Natural killer cell (primary cell): Measurements from ENCODE around the gene CCT6B. TPM values are rescaled to one million over a fixed set of nuclear protein-coding genes. Genes with fewer than 3 reads are reported as not detected.

Experiments
- ATAC-seq, 3 donors: fragments of 150-1000 bp in 2 of 3; fragments of 200-7000 bp in 1 of 3; cut with Tn5 transposase; 1 replicate in 1 of 3; 2 replicates in 2 of 3; pipeline ENCODE4 v1.10.0; 2021; ENCODE audit warnings: mild to moderate bottlenecking in 2 of 3, moderate library complexity in 2 of 3
- DNase-seq, 2 donors: peaks; one replicate each; pipeline versions ENCODE4 v3.0.0 to v3.0.0-alpha.2; 2013 to 2021; ENCODE audit warnings: mixed read lengths in 1 of 2
- H3K27ac ChIP-seq: one replicate; pipeline ENCODE4 v1.5.1; 2013; ENCODE audit warnings: mild to moderate bottlenecking, low read length
- H3K27me3 ChIP-seq: one replicate; pipeline ENCODE4 v1.6.1; 2013; ENCODE audit warnings: low read length; ENCODE audit not compliant: control insufficient read depth, insufficient read depth
- H3K36me3 ChIP-seq: one replicate; pipeline ENCODE4 v1.6.1; 2013; ENCODE audit warnings: low read length; ENCODE audit not compliant: control insufficient read depth, insufficient read depth
- H3K4me1 ChIP-seq: one replicate; pipeline ENCODE4 v1.6.1; 2013; ENCODE audit warnings: low read length; ENCODE audit not compliant: control insufficient read depth, insufficient read depth
- H3K4me3 ChIP-seq: one replicate; pipeline ENCODE4 v1.5.1; 2013; ENCODE audit warnings: low read length
- H3K9me3 ChIP-seq: one replicate; pipeline ENCODE4 v1.6.1; 2013; ENCODE audit warnings: low read length; ENCODE audit not compliant: control insufficient read depth, insufficient read depth
- H3K27ac Mint-ChIP-seq, 2 donors: one replicate each; pipeline ENCODE4 v1.8.0; 2022; ENCODE audit warnings: mild to moderate bottlenecking in 2 of 2, mixed read lengths in 2 of 2, moderate library complexity in 1 of 2
- H3K27me3 Mint-ChIP-seq, 2 donors: one replicate each; pipeline ENCODE4 v1.8.0; 2022; ENCODE audit warnings: low read depth in 2 of 2, mixed read lengths in 2 of 2
- H3K36me3 Mint-ChIP-seq: one replicate; pipeline ENCODE4 v1.8.0; 2022; ENCODE audit warnings: mixed read lengths
- H3K4me1 Mint-ChIP-seq, 2 donors: one replicate each; pipeline ENCODE4 v1.8.0; 2022; ENCODE audit warnings: mixed read lengths in 2 of 2
- H3K4me3 Mint-ChIP-seq: one replicate; pipeline ENCODE4 v1.8.0; 2022; ENCODE audit warnings: mild to moderate bottlenecking, moderate library complexity, mixed read lengths
- H3K9me3 Mint-ChIP-seq, 2 donors: one replicate each; pipeline ENCODE4 v1.8.0; 2022; ENCODE audit warnings: mixed read lengths in 2 of 2
- WGBS: methylation state at CpG from one replicate; pipeline ENCODE4 v1.1.7; 2013; ENCODE audit warnings: missing lambda C conversion rate; ENCODE audit not compliant: insufficient coverage; 5-methylcytosine and 5-hydroxymethylcytosine counted together
- intact Hi-C: fragments of 100-400 bp; cut with micrococcal nuclease; formaldehyde crosslinking; loops from one replicate; pipeline ENCODE4 v1.14.2; 2022
- total RNA-seq, 4 donors: library from RNA; stranded (reverse); fragments of 120-200 nt in 1 of 4; gene quantifications; one replicate each; pipeline versions ENCODE4 v1.2.3 to v1.2.4, GENCODE V29; 2013 to 2022
- TF ChIP-seq, protein P1 (sequence below): fragments of 200-600 bp; IDR thresholded peaks from one replicate; pipeline ENCODE4 v1.8.0; 2022; ENCODE audit warnings: antibody characterized with exemption

Gene CCT6B
- total RNA-seq, 3 donors from 2014 or later (not counting 1 experiment from before 2014, with no cell fraction given) = 4.1 to 4.7 (median 4.3) TPM

DNA sequence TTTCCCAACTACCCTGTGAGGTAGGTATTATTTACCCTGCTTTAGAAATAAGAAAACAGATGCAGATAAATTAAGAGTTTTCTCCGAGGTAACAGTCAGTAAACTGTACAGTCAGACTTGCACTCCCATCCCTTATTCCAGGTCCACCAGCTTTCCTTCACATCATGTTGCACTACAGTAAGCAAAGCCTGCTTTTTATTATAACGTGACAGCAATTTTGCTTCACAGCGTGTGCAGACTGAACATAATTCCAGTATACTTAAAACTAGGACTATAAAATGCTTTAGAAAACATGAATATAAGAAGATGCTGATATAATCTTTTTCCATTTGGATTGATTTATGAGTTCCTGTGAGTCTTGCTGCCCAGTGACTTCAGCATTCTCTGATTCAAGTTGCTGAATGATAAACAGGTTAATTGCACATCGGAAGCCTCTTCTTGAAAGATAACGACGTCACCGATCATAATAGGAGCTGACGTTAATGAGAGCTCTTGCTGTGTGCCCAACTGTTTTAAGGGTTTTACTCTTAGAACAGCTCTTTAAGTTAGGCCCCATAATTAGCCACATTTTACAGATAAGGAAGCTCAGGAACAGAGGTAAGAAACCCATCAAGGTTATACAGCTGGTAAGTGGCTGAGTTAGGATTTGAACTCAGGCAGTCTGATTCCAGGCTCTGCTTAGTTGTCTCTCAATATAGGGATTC, 20.4 kb upstream of the CCT6B start:
- Histone ChIP-seq H3K9me3 (no peaks in the 10 kb centered on the region), H3K4me3 (peak overlapping the region; percentile 92), H3K27ac (peak overlapping the region; percentile 99), H3K4me1 (peaks cover 10% of the 10 kb centered on the region), H3K27me3 (no peaks in the 10 kb centered on the region), H3K36me3 (peaks cover 8% of the 10 kb centered on the region)
- ATAC-seq = no peak
- Mint-ChIP-seq H3K36me3 (no peaks in the 10 kb centered on the region), H3K27ac (peak overlapping the region; percentile 93 to 97), H3K4me1 (peaks cover 38 to 42% of the 10 kb centered on the region in 2 donors), H3K9me3 (no peaks in the 10 kb centered on the region), H3K4me3 (peak overlapping the region; percentile 93), H3K27me3 (no peaks in the 10 kb centered on the region)
- 45% methylated on average over 7 of the region's 8 CpGs for WGBS
- TF ChIP-seq, protein P1, sequence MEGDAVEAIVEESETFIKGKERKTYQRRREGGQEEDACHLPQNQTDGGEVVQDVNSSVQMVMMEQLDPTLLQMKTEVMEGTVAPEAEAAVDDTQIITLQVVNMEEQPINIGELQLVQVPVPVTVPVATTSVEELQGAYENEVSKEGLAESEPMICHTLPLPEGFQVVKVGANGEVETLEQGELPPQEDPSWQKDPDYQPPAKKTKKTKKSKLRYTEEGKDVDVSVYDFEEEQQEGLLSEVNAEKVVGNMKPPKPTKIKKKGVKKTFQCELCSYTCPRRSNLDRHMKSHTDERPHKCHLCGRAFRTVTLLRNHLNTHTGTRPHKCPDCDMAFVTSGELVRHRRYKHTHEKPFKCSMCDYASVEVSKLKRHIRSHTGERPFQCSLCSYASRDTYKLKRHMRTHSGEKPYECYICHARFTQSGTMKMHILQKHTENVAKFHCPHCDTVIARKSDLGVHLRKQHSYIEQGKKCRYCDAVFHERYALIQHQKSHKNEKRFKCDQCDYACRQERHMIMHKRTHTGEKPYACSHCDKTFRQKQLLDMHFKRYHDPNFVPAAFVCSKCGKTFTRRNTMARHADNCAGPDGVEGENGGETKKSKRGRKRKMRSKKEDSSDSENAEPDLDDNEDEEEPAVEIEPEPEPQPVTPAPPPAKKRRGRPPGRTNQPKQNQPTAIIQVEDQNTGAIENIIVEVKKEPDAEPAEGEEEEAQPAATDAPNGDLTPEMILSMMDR = no peak
- DNase-seq = no peak
- intact Hi-C loops = loop anchor here (5.0 to 10.0 kb wide), 2 partner anchors 106 to 437 kb away; no protein-coding TSS in a partner anchor

- Histone ChIP-seq H3K9me3 (no peaks in the 10 kb centered on the region), H3K27ac (peak overlapping the region; percentile 99), H3K36me3 (peaks cover 3% of the 10 kb centered on the region), H3K4me3 (peak overlapping the region; percentile 92), H3K4me1 (peaks cover 10% of the 10 kb centered on the region), H3K27me3 (no peaks in the 10 kb centered on the region)
- ATAC-seq = peak; percentile 86 to 92 (median 88)
- peak overlapping the region; percentile 93 to 97 for H3K27ac Mint-ChIP-seq
- H3K27me3 Mint-ChIP-seq = no peaks in the 10 kb centered on the region
- peak overlapping the region; percentile 93 for H3K4me3 Mint-ChIP-seq
- under 1% methylated on average over 65 of the region's 69 CpGs for WGBS
- H3K9me3 Mint-ChIP-seq = no peaks in the 10 kb centered on the region
- intact Hi-C loops = loop anchor here (1.0 to 10.0 kb wide), 3 partner anchors 20 to 436 kb away; partner anchors contain the start of genes CCT6B and ZNF830
- peak; percentile 85 to 88 for DNase-seq
- H3K36me3 Mint-ChIP-seq = no peaks in the 10 kb centered on the region
- TF ChIP-seq, protein P1 = no peak
- peaks cover 38 to 42% of the 10 kb centered on the region in 2 donors for H3K4me1 Mint-ChIP-seq
These were observed 19.6 kb upstream of the CCT6B start for GRCh38 chr17:34980681-34981537.

DNA sequence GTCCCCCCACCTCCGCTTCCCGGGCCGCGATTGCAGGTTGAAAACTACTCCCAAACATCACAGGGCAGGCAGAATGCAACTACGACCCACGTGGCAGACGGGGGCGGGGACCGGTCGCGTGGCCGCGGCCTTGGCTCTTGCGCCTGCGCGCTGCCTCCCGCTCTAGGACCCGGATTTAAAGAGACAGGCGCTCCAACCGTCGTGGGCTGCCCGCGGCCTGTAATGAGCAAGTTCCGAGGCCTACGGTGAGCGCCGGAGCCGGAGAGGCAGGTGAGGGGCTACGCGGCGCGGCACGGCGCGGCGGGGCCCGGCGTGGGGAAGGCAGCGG, 19.1 kb upstream of the CCT6B start, which contains the start of gene LIG3:
TSS of gene LIG3 (plus strand) at position 160 of the 328 bp plus-strand sequence. CDS start 2,494 bp downstream, outside the sequence.
- Histone ChIP-seq H3K27ac (peak within 1 kb of the TSS; percentile 99), H3K4me1 (peaks cover 10% of the 10 kb centered on the region), H3K4me3 (peak within 1 kb of the TSS; percentile 92), H3K27me3 (no peaks in the 10 kb centered on the region), H3K36me3 (no peaks in the 10 kb centered on the region), H3K9me3 (no peaks in the 10 kb centered on the region)
- Mint-ChIP-seq H3K4me1 (peaks cover 38 to 42% of the 10 kb centered on the region in 2 donors), H3K4me3 (peak within 1 kb of the TSS; percentile 98), H3K27me3 (no peaks in the 10 kb centered on the region), H3K9me3 (no peaks in the 10 kb centered on the region), H3K36me3 (no peaks in the 10 kb centered on the region), H3K27ac (peak within 1 kb of the TSS; percentile 93 to 97)
- DNase-seq (peak; percentile 92 to 96), ATAC-seq (peak; percentile 77 to 89 (median 85))
- TF ChIP-seq, protein P1 = no peak
- intact Hi-C loops = loop anchor here (1.0 to 10.0 kb wide), 3 partner anchors 19 to 436 kb away; partner anchors contain the start of genes CCT6B and ZNF830
- under 1% methylated on average over 39 of the region's 39 CpGs for WGBS
